ENCODE data around the gene NR1H3. TPM values are rescaled to one million over a fixed set of nuclear protein-coding genes. Genes with fewer than 3 reads are reported as not detected.

Gene NR1H3
- total RNA-seq, 1 donor from 2014 or later = 14.2 TPM

DNA sequence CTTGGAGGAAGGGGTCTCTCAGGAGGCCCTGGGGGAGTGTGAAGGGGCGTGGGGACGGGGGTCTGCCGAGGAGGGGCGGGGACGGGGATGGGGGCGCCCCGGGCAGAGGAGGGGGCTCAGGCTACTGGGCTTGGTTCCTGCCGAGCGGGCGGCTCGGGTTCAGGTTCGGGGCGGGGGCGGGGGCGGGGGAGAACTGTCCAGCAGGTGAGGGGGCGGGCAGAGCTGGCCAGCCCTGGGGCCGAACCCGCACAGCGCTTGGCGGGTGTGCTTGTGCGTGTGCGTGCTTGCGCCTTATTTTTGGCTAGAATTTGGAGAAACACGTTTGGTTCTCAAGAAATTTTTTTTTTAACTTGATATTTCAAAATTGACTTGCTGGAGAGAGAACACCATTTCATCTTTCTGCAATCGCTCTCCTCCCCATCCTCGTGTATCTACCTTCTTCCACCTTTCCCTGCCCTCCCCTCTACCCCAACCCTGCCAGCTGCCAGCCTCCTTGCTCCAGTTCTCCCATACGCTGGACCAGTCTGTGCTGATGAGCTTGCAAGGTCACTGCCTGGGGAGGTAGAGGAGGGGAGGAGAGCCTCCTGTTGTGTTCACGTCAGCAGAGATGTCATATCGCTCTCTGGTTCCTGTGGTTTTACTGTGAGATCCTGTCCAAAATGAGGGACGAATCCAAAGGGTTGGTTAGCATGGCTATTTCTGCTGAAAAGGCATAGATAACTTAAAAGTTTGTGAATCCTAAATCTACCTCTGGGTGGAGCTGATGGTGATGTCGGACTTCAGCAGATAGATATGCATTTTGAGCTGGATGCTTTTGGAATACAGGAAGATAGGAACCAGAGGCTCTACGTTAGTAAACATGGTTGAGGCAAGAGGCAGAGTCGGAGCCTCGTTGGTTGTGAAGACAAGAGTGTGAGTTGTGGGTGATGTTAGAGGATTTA is 12.8 kb downstream of the NR1H3 start:
- Mint-ChIP-seq H3K27me3 (no peaks in the 10 kb centered on the region), H3K4me3 (peak overlapping the region; percentile 88), H3K27ac (peak overlapping the region; percentile 82), H3K9me3 (no peaks in the 10 kb centered on the region), H3K36me3 (no peaks in the 10 kb centered on the region), H3K4me1 (ENCODE audit: unreplicated experiment) (peaks cover 38% of the 10 kb centered on the region)
- no peak for DNase-seq (ENCODE audit: extremely low spot score, unreplicated experiment)
- TF ChIP-seq CTCF (conservative IDR thresholded peaks at IDR 0.05) = no peak

- H3K4me1 Mint-ChIP-seq (ENCODE audit: unreplicated experiment) = peaks cover 38% of the 10 kb centered on the region
- peak overlapping the region; percentile 82 for H3K27ac Mint-ChIP-seq
- no peak for TF ChIP-seq CTCF (conservative IDR thresholded peaks at IDR 0.05)
- H3K4me3 Mint-ChIP-seq = peak overlapping the region; percentile 88
- DNase-seq (ENCODE audit: extremely low spot score, unreplicated experiment) = no peak
- no peaks in the 10 kb centered on the region for H3K27me3 Mint-ChIP-seq
- H3K36me3 Mint-ChIP-seq = no peaks in the 10 kb centered on the region
- no peaks in the 10 kb centered on the region for H3K9me3 Mint-ChIP-seq
Measured at GRCh38 chr11:47271328-47271727, 13.5 kb downstream of the NR1H3 start.

- no peaks in the 10 kb centered on the region for H3K36me3 Mint-ChIP-seq
- H3K9me3 Mint-ChIP-seq = no peaks in the 10 kb centered on the region
- peak overlapping the region; percentile 65 for H3K27ac Mint-ChIP-seq
- DNase-seq (ENCODE audit: extremely low spot score, unreplicated experiment) = no peak
- no peaks in the 10 kb centered on the region for H3K27me3 Mint-ChIP-seq
- TF ChIP-seq CTCF (conservative IDR thresholded peaks at IDR 0.05) = no peak
- H3K4me1 Mint-ChIP-seq (ENCODE audit: unreplicated experiment) = peaks cover 38% of the 10 kb centered on the region
- H3K4me3 Mint-ChIP-seq = peak overlapping the region; percentile 88
Measured at GRCh38 chr11:47271961-47272661, 14.3 kb downstream of the NR1H3 start.

DNA sequence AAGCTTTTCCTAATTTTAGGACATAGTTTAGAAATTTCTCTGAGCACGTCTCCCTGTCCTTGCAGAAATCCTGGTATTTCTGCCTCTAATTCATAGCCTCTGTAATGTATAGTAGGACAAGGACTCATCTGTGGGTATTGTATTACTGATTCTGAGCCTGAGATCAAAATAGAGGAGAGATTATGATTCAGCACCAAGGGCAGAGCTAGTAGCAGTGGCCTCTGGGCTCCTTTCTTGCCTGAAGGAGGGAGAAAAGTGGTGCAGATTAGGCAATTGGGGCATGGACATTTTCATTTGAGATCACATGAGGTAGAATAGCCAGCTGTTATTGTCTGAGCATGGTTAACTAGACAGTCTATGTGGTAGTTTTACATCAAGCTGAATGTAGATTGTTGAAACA is 14.9 kb downstream of the NR1H3 start:
- Mint-ChIP-seq H3K27me3 (no peaks in the 10 kb centered on the region), H3K9me3 (no peaks in the 10 kb centered on the region), H3K27ac (no peak overlapping the region), H3K36me3 (no peaks in the 10 kb centered on the region), H3K4me3 (no peak overlapping the region), H3K4me1 (ENCODE audit: unreplicated experiment) (peaks cover 37% of the 10 kb centered on the region)
- no peak for DNase-seq (ENCODE audit: extremely low spot score, unreplicated experiment)
- no peak for TF ChIP-seq CTCF (conservative IDR thresholded peaks at IDR 0.05)

DNA sequence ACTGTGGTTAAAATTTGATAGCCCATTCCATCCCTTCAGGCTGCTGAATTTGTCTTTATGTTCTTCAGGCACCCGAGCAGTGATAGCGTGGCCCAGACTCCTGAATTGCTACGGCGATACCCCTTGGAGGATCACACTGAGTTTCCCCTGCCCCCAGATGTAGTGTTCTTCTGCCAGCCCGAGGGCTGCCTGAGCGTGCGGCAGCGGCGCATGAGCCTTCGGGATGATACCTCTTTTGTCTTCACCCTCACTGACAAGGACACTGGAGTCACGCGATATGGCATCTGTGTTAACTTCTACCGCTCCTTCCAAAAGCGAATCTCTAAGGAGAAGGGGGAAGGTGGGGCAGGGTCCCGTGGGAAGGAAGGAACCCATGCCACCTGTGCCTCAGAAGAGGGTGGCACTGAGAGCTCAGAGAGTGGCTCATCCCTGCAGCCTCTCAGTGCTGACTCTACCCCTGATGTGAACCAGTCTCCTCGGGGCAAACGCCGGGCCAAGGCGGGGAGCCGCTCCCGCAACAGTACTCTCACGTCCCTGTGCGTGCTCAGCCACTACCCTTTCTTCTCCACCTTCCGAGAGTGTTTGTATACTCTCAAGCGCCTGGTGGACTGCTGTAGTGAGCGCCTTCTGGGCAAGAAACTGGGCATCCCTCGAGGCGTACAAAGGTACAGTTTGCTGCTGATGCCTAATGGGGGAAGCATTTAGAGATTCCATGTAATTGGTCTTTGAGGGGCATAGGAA is 16.9 kb downstream of the NR1H3 start:
- no peak for TF ChIP-seq CTCF (conservative IDR thresholded peaks at IDR 0.05)

More for the DNA sequence above, 16.9 kb downstream of the NR1H3 start:
- H3K36me3 Mint-ChIP-seq = peaks cover 5% of the 10 kb centered on the region
- H3K4me3 Mint-ChIP-seq = no peak overlapping the region
- peaks cover 21% of the 10 kb centered on the region for H3K4me1 Mint-ChIP-seq (ENCODE audit: unreplicated experiment)
- H3K27ac Mint-ChIP-seq = no peak overlapping the region
- no peaks in the 10 kb centered on the region for H3K27me3 Mint-ChIP-seq
- DNase-seq (ENCODE audit: extremely low spot score, unreplicated experiment) = no peak
- no peaks in the 10 kb centered on the region for H3K9me3 Mint-ChIP-seq

All from type B pancreatic cell (in vitro differentiated cells).